GM12865 (cell line): ENCODE measurements around the gene C3orf62.

Experiments used
- DNase-seq: peaks from one replicate; pipeline ENCODE4 v3.0.0; 2010; ENCODE audit warnings: low read depth
- H3K4me3 ChIP-seq: 2 replicates; pipeline ENCODE4 v1.5.1; 2011; ENCODE audit warnings: mild to moderate bottlenecking, low read depth, low read length, control low read depth
- CTCF ChIP-seq: IDR thresholded peaks from 2 replicates; pipeline ENCODE4 v1.5.1; 2011; ENCODE audit warnings: low read length, control low read depth, low read depth, inconsistent platforms; ENCODE audit not compliant: insufficient read depth; ENCODE audit errors: missing control alignments

C3orf62 gene

DNA sequence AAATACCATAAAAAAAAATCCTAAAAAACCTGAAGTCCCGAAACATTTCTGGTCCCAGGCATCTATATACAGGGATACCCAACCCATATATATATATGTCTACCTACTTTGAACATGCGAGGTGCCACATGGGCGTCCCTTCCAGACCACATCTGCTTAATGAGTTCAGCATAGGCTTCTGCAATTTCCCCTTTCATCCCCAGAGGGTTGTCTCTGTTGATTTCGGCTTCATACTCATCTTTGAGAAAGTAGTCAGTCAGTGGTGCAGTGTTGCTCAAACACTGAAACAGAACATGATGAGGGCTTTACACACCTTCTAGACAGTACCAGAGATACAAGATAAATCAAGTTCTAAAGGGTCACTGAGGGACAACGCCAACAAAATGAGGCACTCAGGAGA, 28.6 kb upstream of the C3orf62 start:
- H3K4me3 ChIP-seq = no peak overlapping the region
- no peak for TF ChIP-seq CTCF
- no peak for DNase-seq

GRCh38 chr3:49302613-49303012, 25.6 kb upstream of the C3orf62 start:
- H3K4me3 ChIP-seq = no peak overlapping the region
- no peak for DNase-seq
- no peak for TF ChIP-seq CTCF

GRCh38 chr3:49300595-49300994, 23.6 kb upstream of the C3orf62 start:
- H3K4me3 ChIP-seq = no peak overlapping the region
- no peak for DNase-seq
- TF ChIP-seq CTCF = no peak

- no peak for DNase-seq
- H3K4me3 ChIP-seq = no peak overlapping the region
- no peak for TF ChIP-seq CTCF
Measured at GRCh38 chr3:49298511-49298910, 21.5 kb upstream of the C3orf62 start.

DNA sequence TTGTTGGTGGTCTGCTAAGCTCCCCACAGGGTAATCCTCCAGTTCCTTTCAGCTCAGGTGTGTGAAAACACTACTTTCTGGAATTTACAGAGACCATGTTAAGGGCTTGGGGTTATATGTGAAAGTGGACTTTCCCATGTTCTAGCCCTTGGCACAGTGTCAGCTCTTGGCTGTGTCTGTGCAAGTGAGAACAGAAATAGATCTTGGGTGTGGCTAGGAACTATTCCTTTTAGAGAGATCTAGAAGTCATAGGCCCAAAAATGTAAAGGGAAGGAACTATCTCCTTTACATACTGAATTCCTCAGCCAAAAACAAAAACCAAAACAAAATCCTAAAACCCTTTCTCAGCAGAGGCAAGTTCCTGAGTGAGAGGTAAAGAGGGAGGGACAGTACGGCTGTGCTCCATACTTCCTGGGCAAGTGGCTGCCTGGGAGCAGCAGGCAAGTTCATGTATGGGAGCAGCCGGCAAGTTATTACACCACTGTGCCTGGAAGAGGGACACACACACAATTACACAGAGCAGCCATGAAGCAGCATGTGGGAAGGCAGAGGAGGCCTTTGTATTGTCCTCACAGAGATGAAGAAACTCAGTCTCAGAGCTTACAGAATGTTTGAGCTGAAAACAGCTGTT, 19.9 kb upstream of the C3orf62 start:
- no peak overlapping the region for H3K4me3 ChIP-seq
- TF ChIP-seq CTCF = no peak
- DNase-seq = peak; percentile 42

- TF ChIP-seq CTCF = peak; percentile 49
- DNase-seq = peak; percentile 35
- H3K4me3 ChIP-seq = no peak overlapping the region
Measured at GRCh38 chr3:49295489-49296058, 18.5 kb upstream of the C3orf62 start.

DNA sequence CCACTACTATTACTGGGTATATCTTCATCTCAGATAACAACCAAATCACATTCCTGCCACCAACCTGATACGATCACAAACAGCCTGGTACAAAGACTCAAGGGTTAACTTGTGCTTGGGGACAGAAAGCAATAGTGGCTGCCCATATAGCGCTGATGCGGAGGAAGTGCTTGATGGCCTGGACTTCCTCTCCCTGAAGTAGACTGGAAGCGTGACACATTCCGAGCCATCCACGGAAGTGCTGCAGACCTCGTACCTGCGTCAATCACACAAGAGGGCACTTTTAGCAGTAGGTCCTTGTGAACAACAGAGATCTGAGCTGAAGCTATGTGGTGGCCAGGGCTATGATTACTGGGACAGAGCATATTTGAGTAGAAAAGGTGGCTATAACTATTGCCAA, 17.3 kb upstream of the C3orf62 start:
- no peak for TF ChIP-seq CTCF
- no peak overlapping the region for H3K4me3 ChIP-seq
- DNase-seq = no peak
